Medulla oblongata (tissue), 1 donor: Measurements from ENCODE around the gene HIPK2.

ENCODE experiments used
- DNase-seq: peaks from one replicate; pipeline ENCODE4 v3.0.0-alpha.2; 2015; ENCODE audit errors: extremely low spot score

The HIPK2 gene

DNA sequence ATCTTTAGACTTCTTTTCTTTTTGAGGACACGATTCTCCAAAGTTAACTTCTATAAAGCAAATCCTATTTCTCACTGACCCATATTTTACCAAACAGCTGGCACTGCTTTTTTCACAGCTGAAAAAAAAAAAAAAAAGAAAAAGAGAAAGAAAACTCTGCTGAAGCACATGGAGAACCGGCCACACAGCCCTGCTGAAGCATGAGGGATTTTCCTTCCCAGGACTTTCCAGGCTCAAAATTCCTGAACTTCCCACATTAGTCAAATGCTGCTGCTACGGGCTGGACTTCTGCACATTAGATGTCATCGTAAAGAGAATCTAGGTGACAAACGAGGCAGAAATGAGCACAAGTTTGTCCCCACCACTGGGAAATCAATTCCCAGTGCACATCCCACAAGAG, 25.2 kb downstream of the HIPK2 start:
- no peak for DNase-seq

GRCh38 chr7:139752148-139752547, 25.6 kb downstream of the HIPK2 start:
- no peak for DNase-seq

GRCh38 chr7:139750459-139751095, 27.2 kb downstream of the HIPK2 start:
- no peak for DNase-seq

DNA sequence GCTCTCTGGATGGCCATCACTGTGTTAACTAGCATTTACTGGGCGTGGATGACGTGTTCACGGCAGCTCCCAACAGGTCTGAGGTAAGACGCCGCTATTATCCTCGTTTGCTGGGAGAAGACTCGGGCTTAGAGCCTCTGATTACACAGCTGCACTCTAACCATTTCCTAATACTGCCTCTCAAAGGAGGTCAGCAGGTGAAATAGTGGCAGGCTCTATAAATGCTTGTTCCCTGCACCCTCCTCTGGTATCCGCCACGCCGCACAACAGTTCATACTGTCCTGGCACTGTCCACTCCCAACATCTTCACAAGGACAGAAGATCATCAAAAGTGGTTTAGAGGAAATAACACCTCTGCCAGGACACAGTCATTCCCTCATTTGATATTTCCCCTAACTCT, 28.3 kb downstream of the HIPK2 start:
- no peak for DNase-seq

GRCh38 chr7:139748941-139749340, 28.9 kb downstream of the HIPK2 start:
- DNase-seq: no peak

- no peak for DNase-seq
Measured at GRCh38 chr7:139748373-139748765, 29.4 kb downstream of the HIPK2 start.

GRCh38 chr7:139747662-139748372, 30.0 kb downstream of the HIPK2 start:
- DNase-seq: no peak

DNA sequence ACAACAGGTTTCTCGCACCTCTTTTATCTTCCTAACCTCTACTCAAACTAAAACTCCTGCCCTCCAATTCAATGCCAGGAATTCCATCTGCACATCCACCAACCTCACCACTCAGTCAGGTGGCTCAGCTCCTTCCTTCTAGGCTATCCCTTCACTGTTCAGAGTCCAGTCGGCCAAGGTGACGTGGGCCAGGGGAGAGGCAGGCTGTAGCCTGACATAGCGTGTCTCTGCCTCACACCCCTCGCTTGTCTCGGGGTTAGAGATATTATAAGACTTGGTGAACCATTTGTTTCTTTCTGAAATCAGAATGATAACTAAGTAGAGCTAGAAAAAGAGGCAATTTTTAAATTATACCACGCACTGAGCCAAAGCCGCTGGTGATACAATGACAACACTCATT, 31.1 kb downstream of the HIPK2 start:
- no peak for DNase-seq

- no peak for DNase-seq
Measured at GRCh38 chr7:139745678-139746143, 32.1 kb downstream of the HIPK2 start.

DNA sequence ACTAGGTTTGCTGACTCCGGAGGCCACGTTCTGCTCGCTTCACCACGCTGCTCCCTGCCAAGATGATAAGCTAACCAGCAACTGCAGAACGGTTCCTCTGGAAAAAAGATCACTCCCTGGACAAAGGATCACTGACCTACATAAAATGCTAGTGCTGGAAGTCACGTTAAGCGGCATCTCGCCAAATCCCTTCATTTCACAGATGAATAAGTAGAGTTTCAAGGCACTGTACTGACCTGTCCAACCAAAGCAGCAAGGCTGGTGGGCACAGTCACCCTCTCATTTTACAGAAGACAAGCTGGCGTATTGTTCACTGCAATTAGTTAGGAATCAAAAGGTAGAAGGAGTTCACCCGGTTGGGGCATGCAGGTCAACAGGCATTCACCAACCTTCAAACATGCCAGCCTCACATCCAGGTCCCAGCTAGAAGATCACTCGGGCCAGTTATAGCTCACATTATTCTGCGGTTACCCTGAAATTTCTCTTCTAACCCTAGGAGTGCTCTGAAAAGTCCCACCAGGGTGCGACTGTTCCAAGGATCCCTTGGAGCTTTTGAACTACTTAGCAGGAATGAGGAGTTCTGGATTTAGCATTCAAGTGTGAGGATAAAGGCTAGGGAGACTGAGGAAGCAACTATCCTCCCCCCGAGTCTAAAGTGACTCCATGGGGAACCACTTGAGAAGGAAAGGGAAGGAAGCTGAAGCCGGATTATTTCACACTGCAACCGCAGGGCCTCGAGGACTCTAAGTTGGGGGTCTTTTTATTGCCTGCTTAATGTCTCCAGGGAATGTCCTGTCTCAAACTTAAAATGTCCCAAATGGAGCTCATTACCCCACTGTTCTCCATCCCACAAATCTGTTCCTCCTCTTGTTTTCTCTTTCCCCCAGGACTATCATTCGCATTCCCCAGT, 32.8 kb downstream of the HIPK2 start:
- DNase-seq: no peak

DNA sequence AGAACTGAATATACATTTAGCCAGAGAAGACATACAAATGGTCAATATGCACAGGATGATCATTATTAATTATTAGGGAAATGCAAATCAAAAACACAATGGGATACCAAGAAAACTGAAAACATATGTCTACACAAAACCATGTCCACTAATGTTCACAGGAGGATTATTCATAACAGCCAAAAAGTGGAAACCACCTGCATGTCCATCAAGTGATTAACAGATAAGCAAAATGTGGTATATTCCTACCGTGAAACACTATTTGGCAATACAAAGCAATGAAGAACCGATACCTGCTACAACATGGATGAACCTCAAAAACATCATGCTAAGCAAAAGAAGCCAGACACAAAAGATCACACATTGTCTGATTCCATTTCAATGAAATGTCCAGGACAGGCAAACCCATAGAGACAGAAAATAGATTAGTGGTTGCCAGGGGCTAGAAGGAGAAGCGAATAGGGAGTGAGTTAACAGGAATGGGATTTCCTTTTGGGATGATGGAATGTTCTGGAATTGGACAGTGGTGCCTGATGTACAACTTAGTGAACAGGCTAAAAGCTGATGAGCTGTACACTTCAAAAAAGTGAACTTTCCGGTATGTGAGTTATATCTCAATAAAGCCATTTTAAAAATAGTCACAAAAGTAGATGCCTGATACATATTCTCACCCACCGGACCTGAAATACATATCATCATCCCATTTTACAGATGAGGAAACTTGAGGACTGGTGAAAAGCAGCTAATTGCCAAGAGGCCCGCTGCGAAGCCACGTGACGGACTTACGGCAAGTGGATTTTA, 33.6 kb downstream of the HIPK2 start:
- no peak for DNase-seq

- no peak for DNase-seq
Measured at GRCh38 chr7:139743267-139743966, 34.4 kb downstream of the HIPK2 start.

DNA sequence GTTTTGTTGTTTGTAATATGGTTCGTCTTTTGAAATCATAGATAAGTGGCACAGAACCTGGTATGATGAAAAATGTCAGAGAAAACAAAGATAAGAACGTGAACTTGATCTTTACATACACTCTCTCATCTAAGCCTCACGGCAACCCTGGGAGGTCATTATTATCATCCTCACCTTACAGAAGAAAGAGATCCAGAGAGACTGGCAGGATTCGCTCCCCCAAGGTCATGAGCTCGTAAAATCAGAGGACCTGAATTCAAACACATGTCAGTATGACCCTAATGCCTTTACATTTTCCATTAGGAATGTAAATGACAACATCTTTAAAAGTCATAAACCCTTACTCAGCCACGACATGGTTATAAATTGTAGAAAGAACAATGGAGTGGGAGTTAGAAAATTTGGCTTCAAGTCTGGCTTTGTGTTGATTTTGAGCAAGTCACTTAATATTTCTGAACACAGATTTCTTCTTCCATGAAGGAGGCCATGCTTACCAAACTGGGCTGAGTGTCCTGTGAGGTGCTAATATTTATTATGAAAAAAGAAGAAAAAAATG, 35.9 kb downstream of the HIPK2 start:
- no peak for DNase-seq

DNA sequence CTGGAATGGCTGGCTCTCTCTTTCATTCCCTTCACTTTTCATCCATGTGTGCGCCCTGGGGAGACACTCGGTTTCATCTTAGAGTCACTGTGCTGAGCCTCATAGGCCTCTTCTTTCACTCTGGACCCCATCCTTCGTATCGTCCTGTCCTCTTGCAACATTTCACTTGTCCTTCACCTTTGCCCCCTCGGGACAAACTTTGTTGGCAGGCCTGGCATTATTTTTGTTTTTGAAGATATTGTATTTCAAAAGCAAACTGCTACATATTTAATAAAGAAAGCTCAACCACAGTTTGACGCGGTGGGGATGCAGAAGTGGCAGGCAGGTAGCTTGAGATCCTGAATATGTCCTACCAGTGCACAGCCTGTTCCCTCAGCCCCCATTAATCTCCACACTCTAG, 36.6 kb downstream of the HIPK2 start:
- no peak for DNase-seq

- peak; percentile 89 for DNase-seq
Measured at GRCh38 chr7:139739863-139740597, 37.8 kb downstream of the HIPK2 start.

- DNase-seq: no peak
Measured at GRCh38 chr7:139738772-139739171, 39.0 kb downstream of the HIPK2 start.

DNA sequence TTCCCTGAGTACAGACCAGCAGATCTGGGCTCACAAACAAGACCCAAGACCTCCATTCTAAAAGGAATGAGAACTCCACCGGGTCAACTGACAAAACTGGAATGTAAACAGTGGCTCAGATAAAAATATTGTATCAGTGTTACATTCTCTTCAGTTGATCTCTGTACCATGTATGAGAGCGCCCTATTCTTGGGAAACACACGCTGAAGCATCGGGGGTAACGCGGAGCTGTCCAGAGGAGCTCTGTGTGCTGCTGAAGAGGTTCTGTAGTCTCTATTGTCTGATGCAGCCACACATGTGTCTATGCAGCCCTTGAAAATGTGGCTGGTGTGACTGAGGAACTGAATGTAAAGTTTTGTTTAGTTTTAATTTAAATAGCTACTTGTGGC, 39.7 kb downstream of the HIPK2 start:
- peak; percentile 69 for DNase-seq

DNA sequence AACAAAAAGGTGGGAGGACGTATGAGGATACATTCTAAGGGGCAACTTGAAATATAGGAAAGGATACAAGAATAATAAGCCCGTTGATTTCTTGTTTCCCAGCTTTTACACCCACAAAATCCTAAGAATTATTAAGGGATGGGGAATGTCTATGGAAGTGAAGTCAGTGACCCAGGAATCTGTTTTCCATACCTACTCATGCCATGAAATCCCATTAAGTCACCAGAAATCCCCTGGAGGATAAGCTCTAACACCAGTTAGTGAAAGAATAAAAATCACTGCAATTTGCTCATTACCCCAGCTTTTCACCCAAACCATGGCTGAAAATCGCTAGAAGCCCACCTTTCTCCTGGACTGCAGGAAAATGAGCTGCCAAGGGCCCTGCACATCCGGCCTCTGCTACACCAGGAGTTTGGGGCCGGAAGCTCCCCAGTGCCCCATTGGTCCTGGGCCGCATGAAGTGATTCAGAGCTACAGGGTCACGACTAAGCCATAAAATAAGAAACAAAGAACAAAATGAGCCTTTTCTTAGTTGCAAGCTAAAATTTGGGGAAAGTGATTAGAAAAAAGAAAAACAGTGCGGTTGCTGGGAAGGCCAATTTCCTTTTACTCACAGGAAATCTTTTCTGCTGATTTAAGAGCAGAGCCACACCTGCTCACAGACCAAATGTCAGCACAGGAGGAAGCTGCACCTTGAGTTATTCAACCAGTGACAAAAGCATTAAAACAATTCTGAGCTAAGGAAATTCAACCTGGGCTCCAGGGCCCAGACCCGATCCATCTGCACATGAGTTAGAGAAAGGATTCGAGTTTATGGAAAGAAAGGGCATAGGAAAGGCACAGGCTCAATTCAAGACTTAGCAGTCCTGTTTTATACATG, 40.3 kb downstream of the HIPK2 start:
- no peak for DNase-seq
